H9 (cell line): ENCODE data around the gene MAP4K3. TPM values are rescaled to one million over a fixed set of nuclear protein-coding genes. Genes with fewer than 3 reads are reported as not detected.

Source experiments
- DNase-seq: peaks from one replicate; pipeline ENCODE4 v3.0.0-alpha.2; 2017
- H2AFZ ChIP-seq: one replicate; pipeline ENCODE4 v1.6.1; 2013; ENCODE audit warnings: mild to moderate bottlenecking, low read length, control low read depth, moderate library complexity
- H2AK5ac ChIP-seq: 2 replicates; pipeline ENCODE4 v1.6.1; 2013; ENCODE audit warnings: low read length, control low read depth, mixed read lengths; ENCODE audit not compliant: insufficient read length
- H2BK120ac ChIP-seq: one replicate; pipeline ENCODE4 v1.6.1; 2013; ENCODE audit warnings: low read depth, mild to moderate bottlenecking, low read length, control low read depth, inconsistent platforms; ENCODE audit not compliant: poor library complexity, severe bottlenecking
- H2BK12ac ChIP-seq: 2 replicates; pipeline ENCODE4 v1.6.1; 2013; ENCODE audit warnings: low read length, control low read depth, mixed read lengths, low read depth; ENCODE audit not compliant: insufficient read length
- H2BK15ac ChIP-seq: 2 replicates; pipeline ENCODE4 v1.6.1; 2013; ENCODE audit warnings: low read depth, low read length, control low read depth
- H2BK20ac ChIP-seq: one replicate; pipeline ENCODE4 v1.6.1; 2013; ENCODE audit warnings: low read depth, mild to moderate bottlenecking, low read length, control low read depth, inconsistent platforms; ENCODE audit not compliant: poor library complexity, severe bottlenecking
- H2BK5ac ChIP-seq: 2 replicates; pipeline ENCODE4 v1.6.1; 2013; ENCODE audit warnings: low read length, control low read depth, mixed read lengths; ENCODE audit not compliant: insufficient read length
- H3K14ac ChIP-seq: 2 replicates; pipeline ENCODE4 v1.6.1; 2013; ENCODE audit warnings: low read length, control low read depth; ENCODE audit not compliant: insufficient read depth
- H3K18ac ChIP-seq: 2 replicates; pipeline ENCODE4 v1.6.1; 2013; ENCODE audit warnings: low read depth, mild to moderate bottlenecking, mixed read lengths, low read length, control low read depth; ENCODE audit not compliant: insufficient read length
- H3K23ac ChIP-seq: 2 replicates; pipeline ENCODE4 v1.6.1; 2013; ENCODE audit warnings: low read length, control low read depth, mixed read lengths, low read depth; ENCODE audit not compliant: insufficient read length
- H3K23me2 ChIP-seq: 2 replicates; pipeline ENCODE4 v1.6.1; 2013; ENCODE audit warnings: low read depth, mild to moderate bottlenecking, mixed read lengths, low read length, control low read depth; ENCODE audit not compliant: insufficient read length, poor library complexity, severe bottlenecking
- H3K27ac ChIP-seq: 2 replicates; pipeline ENCODE4 v1.5.1; 2013; ENCODE audit warnings: low read length, control low read depth, mixed read lengths, low read depth; ENCODE audit not compliant: insufficient read length
- H3K27me3 ChIP-seq: 2 replicates; pipeline ENCODE4 v1.6.1; 2013; ENCODE audit warnings: low read length, control low read depth, inconsistent platforms; ENCODE audit not compliant: insufficient read depth
- H3K4ac ChIP-seq: 2 replicates; pipeline ENCODE4 v1.6.1; 2013; ENCODE audit warnings: low read depth, mild to moderate bottlenecking, control low read depth, inconsistent platforms, low read length, moderate library complexity
- H3K4me1 ChIP-seq: 2 replicates; pipeline ENCODE4 v1.6.1; 2013; ENCODE audit warnings: low read length, control low read depth, inconsistent platforms; ENCODE audit not compliant: insufficient read depth
- H3K4me2 ChIP-seq: 2 replicates; pipeline ENCODE4 v1.6.1; 2013; ENCODE audit warnings: low read length, control low read depth, mixed read lengths; ENCODE audit not compliant: insufficient read length, insufficient read depth
- H3K56ac ChIP-seq: 2 replicates; pipeline ENCODE4 v1.6.1; 2013; ENCODE audit warnings: low read depth, mild to moderate bottlenecking, mixed read lengths, low read length, control low read depth; ENCODE audit not compliant: insufficient read length
- H3K79me1 ChIP-seq: 2 replicates; pipeline ENCODE4 v1.6.1; 2013; ENCODE audit warnings: low read depth, mild to moderate bottlenecking, moderate library complexity, low read length, control low read depth, inconsistent platforms; ENCODE audit not compliant: insufficient read depth, poor library complexity, severe bottlenecking
- H3K79me2 ChIP-seq: 2 replicates; pipeline ENCODE4 v1.6.1; 2013; ENCODE audit warnings: low read length, control low read depth, inconsistent platforms; ENCODE audit not compliant: insufficient read depth
- H3K9ac ChIP-seq: 2 replicates; pipeline ENCODE4 v1.6.1; 2013; ENCODE audit warnings: low read length, control low read depth, mixed read lengths; ENCODE audit not compliant: insufficient read length; ENCODE audit errors: extremely low read depth
- H3K9me3 ChIP-seq: one replicate; pipeline ENCODE4 v1.6.1; 2013; ENCODE audit warnings: low read depth, low read length, inconsistent platforms; ENCODE audit not compliant: control insufficient read depth
- H3T11ph ChIP-seq: one replicate; pipeline ENCODE4 v1.6.1; 2013; ENCODE audit warnings: mild to moderate bottlenecking, low read length, control low read depth, inconsistent platforms
- H4K20me1 ChIP-seq: one replicate; pipeline ENCODE4 v1.6.1; 2013; ENCODE audit not compliant: control insufficient read depth, insufficient read length, insufficient read depth
- H4K5ac ChIP-seq: 2 replicates; pipeline ENCODE4 v1.6.1; 2013; ENCODE audit warnings: low read depth, mild to moderate bottlenecking, mixed read lengths, low read length, control low read depth; ENCODE audit not compliant: insufficient read length
- H4K8ac ChIP-seq: replicated peaks from 2 replicates; pipeline ENCODE4 v1.6.1; 2013; ENCODE audit warnings: low read length, control low read depth, mixed read lengths, low read depth; ENCODE audit not compliant: insufficient read length
- H4K91ac ChIP-seq: 2 replicates; pipeline ENCODE4 v1.6.1; 2013; ENCODE audit warnings: low read depth, mild to moderate bottlenecking, moderate library complexity, mixed read lengths, low read length, control low read depth; ENCODE audit not compliant: insufficient read length
- H3K27ac Mint-ChIP-seq, 3 experiments: 2 replicates in 2 of 3; 3 replicates in 1 of 3; pipeline ENCODE4 v1.8.0; 2020 to 2021; ENCODE audit warnings: mixed read lengths in 3 of 3, mild to moderate bottlenecking in 1 of 3, moderate library complexity in 1 of 3
- H3K27me3 Mint-ChIP-seq: 2 replicates; pipeline ENCODE4 v1.8.0; 2021; ENCODE audit warnings: low read depth, mild to moderate bottlenecking, moderate library complexity, mixed read lengths
- H3K36me3 Mint-ChIP-seq, 3 experiments: 2 replicates in 2 of 3; 3 replicates in 1 of 3; pipeline ENCODE4 v1.8.0; 2020 to 2021; ENCODE audit warnings: low read depth in 3 of 3, mixed read lengths in 3 of 3; ENCODE audit not compliant: insufficient read depth in 1 of 3
- H3K4me1 Mint-ChIP-seq, 2 experiments: 2 replicates each; pipeline ENCODE4 v1.8.0; 2020; ENCODE audit warnings: mixed read lengths in 2 of 2
- H3K4me3 Mint-ChIP-seq, 2 experiments: 2 replicates in 1 of 2; 3 replicates in 1 of 2; pipeline ENCODE4 v1.8.0; 2020 to 2021; ENCODE audit warnings: mild to moderate bottlenecking in 2 of 2, mixed read lengths in 2 of 2, moderate library complexity in 1 of 2
- H3K9me3 Mint-ChIP-seq, 2 experiments: 2 replicates in 1 of 2; 3 replicates in 1 of 2; pipeline ENCODE4 v1.8.0; 2020; ENCODE audit warnings: mild to moderate bottlenecking in 2 of 2, mixed read lengths in 2 of 2, moderate library complexity in 1 of 2
- WGBS: extraction: QIAGEN DNeasy Blood & Tissue Kit; methylation state at CpG from one replicate; pipeline ENCODE4 v1.1.7; 2013; ENCODE audit warnings: missing lambda C conversion rate, low lambda C conversion rate, mixed read lengths; ENCODE audit not compliant: insufficient read length; ENCODE audit errors: extremely low coverage; 5-methylcytosine and 5-hydroxymethylcytosine counted together
- total RNA-seq: library from RNA; stranded (reverse); gene quantifications from 2 replicates; pipeline ENCODE4 v1.2.1, GENCODE V29; 2021
- TF ChIP-seq, protein P1 (sequence below): fragments of 200-600 bp; sonication (generic); conservative IDR thresholded peaks from 3 replicates; pipeline ENCODE4 v1.8.0; 2021; ENCODE audit warnings: antibody characterized with exemption, mild to moderate bottlenecking

Gene MAP4K3
- total RNA-seq, 1 experiment from 2014 or later, result 37.9 TPM

- Histone ChIP-seq H3K4me1 (peaks cover 4% of the 10 kb centered on the region), H2BK120ac (no peak overlapping the region), H3K14ac (no peak overlapping the region), H3K23me2 (no peaks in the 10 kb centered on the region), H3K79me1 (peaks cover 5% of the 10 kb centered on the region), H2BK20ac (peak overlapping the region; percentile 26), H3K23ac (no peak overlapping the region), H3K9ac (no peak overlapping the region), H4K20me1 (no peaks in the 10 kb centered on the region), H2BK5ac (no peak overlapping the region), H3K56ac (no peak overlapping the region), H3K27ac (no peak overlapping the region), H3K4me2 (no peak overlapping the region), H4K91ac (no peak overlapping the region), H3T11ph (no peak overlapping the region), H3K18ac (no peak overlapping the region), H3K79me2 (peaks cover 4% of the 10 kb centered on the region; the same call in 1 of the 2 replicates), H2AK5ac (no peak overlapping the region), H4K8ac (no peak overlapping the region), H4K5ac (no peak overlapping the region), H3K9me3 (peaks cover 30% of the 10 kb centered on the region), H3K27me3 (no peaks in the 10 kb centered on the region), H2AFZ (no peak overlapping the region), H2BK15ac (no peak overlapping the region), H3K4ac (no peak overlapping the region), H2BK12ac (no peak overlapping the region)
- Mint-ChIP-seq H3K27ac (no peak overlapping the region), H3K4me3 (no peak overlapping the region), H3K36me3 (peaks cover 47 to 82% (median 77%) of the 10 kb centered on the region in 3 experiments), H3K27me3 (peaks cover 5% of the 10 kb centered on the region), H3K4me1 (peaks cover 37 to 38% of the 10 kb centered on the region in 2 experiments), H3K9me3 (peaks cover 75 to 84% of the 10 kb centered on the region in 2 experiments)
- no peak for DNase-seq
- TF ChIP-seq, protein P1, sequence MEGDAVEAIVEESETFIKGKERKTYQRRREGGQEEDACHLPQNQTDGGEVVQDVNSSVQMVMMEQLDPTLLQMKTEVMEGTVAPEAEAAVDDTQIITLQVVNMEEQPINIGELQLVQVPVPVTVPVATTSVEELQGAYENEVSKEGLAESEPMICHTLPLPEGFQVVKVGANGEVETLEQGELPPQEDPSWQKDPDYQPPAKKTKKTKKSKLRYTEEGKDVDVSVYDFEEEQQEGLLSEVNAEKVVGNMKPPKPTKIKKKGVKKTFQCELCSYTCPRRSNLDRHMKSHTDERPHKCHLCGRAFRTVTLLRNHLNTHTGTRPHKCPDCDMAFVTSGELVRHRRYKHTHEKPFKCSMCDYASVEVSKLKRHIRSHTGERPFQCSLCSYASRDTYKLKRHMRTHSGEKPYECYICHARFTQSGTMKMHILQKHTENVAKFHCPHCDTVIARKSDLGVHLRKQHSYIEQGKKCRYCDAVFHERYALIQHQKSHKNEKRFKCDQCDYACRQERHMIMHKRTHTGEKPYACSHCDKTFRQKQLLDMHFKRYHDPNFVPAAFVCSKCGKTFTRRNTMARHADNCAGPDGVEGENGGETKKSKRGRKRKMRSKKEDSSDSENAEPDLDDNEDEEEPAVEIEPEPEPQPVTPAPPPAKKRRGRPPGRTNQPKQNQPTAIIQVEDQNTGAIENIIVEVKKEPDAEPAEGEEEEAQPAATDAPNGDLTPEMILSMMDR, result no peak
- WGBS, result no CpG with 5 or more reads among the region's 4 CpGs
Observed at GRCh38 chr2:39362595-39362994, 74.5 kb downstream of the MAP4K3 start.
